NCI-H2196 treated with DMSO at 0.1 percent for 48 hours (cell line): ENCODE measurements around the gene EVC2.
"Not testable (repeated sequence)": the region's sequence is repeated elsewhere in the genome, so short reads cannot be mapped to it uniquely, and the experiment has no call there.

ENCODE experiments used
- DNase-seq: peaks from one replicate; lab custom pipeline; 2025; ENCODE audit not compliant: unreplicated experiment; lab: John Stamatoyannopoulos, UW

The EVC2 gene

GRCh38 chr4:5742968-5743367, 34.6 kb upstream of the EVC2 start:
- no peak for DNase-seq

- no peak for DNase-seq
Measured at GRCh38 chr4:5742388-5742787, 34.0 kb upstream of the EVC2 start.

GRCh38 chr4:5738061-5738460, 29.7 kb upstream of the EVC2 start:
- no peak for DNase-seq

GRCh38 chr4:5735463-5735862, 27.1 kb upstream of the EVC2 start:
- no peak for DNase-seq

DNA sequence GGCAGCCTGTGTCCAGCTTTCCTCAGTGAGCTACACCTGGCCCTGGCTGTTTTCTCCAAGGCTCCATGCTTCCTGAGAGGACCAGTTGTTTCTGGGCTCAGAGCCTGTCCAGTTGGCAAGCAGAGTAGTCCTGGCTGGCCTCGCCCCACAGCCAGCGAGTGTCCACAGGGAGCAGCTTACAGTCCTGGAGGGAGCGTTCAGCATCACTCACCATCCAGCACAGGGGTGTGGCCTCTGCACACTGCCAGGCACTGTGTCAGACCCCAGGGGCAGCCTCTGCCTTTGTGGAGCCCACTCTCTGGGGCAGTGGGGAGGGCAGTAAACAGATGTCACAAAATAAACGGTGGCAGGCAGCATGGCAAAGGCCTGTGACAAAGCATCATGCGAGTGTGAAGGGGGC, 26.5 kb upstream of the EVC2 start:
- no peak for DNase-seq

DNA sequence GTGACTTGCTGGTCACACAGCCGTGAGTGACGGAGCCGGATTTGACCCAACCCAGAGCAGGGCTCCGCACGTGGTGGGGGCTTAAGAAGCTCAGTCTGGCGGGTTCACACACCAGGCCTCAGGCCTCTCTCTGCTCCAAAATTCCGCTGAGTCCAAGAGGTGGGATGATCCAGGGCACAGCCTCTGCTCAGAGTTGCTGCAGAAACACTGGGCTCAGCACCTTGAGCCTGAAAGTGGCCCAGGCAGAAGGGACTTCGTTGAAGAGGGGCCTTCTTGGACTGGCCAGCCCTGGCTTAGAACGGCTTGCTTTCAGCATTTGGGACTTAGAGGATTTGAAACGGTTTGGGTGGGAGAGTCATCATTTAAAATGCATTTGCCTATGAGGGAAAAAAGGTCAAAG, 23.8 kb upstream of the EVC2 start:
- no peak for DNase-seq

DNA sequence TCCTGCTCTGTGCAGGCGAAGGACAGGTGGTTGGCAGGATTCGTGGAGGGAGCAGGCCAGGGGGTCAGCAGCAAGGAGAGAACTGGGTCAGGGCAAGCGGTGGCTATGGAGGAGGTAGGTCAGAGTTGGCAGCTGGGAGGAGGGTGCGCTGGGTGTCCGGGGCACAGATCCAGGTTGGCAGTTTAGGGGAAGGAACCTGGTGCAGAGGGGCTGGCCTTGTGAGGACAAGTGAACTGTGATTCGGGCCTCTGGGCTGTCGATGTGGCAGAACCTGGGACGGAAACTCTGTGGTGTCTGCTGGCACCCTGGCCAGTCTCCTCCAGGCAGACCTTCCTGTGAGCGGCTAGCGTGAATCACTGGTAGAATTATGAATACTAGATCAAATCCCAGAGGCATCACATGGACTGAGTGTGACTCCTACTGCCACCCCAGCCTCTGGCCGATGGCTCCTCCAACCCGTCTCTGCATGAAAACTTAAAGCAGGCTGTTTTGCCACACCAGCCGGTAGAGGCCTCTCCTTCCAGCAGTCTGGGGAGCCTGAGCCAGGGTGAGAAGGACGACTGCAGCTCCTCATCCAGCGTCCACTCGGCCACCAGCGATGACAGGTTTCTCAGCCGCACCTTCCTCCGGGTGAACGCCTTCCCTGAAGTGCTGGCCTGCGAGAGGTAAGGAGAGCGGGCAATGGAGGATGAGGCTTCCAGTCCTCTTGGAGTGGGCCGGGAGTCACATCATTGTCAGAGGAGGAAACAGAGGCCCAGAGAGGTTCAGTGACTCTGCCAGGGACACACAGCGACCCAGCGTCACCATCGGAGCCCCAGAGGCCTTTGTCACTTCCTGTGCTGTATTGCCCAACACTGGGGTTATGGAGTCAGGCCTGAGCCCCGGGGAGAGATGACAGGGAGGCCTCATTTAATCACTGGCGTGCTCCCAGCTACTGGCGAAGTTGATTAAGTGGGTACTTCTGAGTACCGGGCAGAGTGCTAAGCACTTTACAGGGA, 22.9 kb upstream of the EVC2 start:
- DNase-seq, result no peak

DNA sequence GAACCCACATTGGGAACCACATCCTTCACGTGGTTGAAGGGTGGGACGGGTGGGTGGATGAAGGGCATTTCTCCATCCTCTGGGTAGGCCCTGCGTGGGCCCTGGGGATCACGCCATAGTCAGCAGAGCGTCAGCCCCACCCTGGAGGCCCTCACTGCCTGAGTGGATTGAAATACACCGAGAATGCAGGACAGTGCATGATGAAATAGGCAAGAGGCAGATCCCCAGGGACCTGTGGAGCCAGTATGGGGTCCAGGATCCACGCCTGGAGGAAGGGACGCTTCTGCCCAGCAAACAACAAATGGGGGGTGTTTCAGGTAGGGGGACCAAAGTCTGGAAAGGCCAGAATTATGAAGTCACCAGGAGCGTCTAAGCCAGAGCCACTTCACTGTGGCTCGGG, 22.1 kb upstream of the EVC2 start:
- no peak for DNase-seq

DNA sequence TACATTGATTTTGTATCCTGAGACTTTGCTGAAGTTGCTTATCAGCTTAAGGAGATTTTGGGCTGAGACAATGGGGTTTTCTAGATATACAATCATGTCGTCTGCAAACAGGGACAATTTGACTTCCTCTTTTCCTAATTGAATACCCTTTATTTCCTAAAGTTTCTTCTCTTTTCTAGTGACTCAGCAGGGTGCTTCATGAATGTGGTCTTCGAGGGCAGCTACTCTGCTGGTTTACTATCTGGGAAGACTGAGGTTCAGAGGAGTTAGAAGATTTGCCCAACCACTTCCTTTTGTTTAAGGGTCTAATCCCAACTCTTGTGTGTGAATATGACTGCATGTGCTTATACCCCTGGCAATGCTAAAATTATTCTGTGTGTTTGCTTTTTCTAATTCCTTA, 20.1 kb upstream of the EVC2 start:
- DNase-seq, result not testable (repeated sequence)

- no peak for DNase-seq
Measured at GRCh38 chr4:5724377-5724776, 16.0 kb upstream of the EVC2 start.

DNA sequence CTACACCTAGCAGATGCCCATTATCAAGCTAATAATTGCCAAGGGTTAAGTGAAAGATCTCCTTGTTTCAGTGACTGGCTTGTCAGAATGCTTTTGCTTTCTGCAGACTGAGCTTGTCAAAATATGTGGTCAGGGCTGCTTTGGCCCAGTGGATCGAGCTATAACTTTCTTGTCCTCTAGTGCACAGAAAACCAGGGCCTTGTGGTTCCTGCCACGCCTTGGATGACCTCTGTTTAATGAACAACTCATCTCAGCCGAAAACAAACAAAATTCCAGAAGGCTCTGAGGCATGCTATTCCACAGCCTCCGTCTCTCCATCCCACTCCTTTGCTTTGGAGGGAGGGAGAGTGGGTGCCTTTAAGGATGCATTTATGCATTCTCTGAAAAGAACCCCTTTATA, 14.0 kb upstream of the EVC2 start:
- DNase-seq, result no peak

- no peak for DNase-seq
Measured at GRCh38 chr4:5721923-5722322, 13.6 kb upstream of the EVC2 start.

GRCh38 chr4:5720980-5721379, 12.6 kb upstream of the EVC2 start:
- no peak for DNase-seq

DNA sequence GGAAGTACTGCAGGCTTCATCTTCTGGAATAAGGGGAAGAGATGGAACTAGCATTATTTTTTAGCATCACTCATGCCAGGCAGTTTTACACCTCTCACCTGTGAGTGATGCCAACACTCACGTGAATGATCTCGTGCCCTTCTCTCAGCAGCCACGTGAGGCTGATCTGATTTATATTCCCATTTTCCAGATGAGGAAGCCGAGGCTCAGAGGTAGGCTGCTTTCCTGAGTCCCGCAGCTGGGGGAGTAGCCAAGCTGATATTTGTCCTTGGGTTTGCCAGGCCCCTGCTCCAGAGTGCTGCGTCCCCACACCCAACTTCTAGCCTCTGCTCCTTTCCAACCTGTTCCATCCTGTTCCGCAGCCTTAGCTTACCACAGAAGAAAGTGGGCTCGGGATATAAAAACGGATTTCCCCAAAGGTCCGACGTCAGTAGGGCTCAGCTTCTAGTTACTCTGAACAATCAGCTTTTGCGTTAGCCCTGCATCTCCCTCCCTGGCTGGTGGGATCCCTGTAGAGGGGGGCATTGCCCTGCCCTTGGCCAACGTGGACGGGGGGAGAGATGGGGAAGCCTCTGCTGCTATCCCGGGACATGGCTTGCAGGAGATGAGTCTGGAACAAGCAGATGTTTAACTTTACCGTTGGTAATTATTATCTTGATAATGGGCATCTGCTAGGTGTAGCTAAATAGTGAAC, 11.9 kb upstream of the EVC2 start:
- no peak for DNase-seq

GRCh38 chr4:5719350-5720055, 11.1 kb upstream of the EVC2 start:
- no peak for DNase-seq

DNA sequence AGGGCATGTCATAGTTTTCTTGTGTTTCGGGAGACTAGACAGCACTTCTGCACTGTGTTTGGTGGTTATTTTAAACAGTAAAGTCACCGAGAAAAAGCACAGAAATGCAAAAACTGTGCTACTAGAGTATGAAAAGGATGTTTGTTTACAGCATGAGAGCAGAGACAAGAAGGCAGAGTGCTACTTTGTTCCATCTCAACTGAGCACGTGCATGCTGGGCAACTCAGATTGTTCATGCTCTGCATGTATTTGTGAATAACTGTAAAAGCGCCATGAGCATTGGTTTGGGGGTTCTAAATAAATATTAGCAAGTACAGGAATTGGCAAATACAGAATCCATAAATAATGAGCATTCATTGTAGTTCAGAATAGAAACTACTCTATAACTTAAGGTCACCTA, 10.1 kb upstream of the EVC2 start:
- no peak for DNase-seq

GRCh38 chr4:5717449-5718158, 9.2 kb upstream of the EVC2 start:
- no peak for DNase-seq

- no peak for DNase-seq
Measured at GRCh38 chr4:5716391-5716790, 8.0 kb upstream of the EVC2 start.

DNA sequence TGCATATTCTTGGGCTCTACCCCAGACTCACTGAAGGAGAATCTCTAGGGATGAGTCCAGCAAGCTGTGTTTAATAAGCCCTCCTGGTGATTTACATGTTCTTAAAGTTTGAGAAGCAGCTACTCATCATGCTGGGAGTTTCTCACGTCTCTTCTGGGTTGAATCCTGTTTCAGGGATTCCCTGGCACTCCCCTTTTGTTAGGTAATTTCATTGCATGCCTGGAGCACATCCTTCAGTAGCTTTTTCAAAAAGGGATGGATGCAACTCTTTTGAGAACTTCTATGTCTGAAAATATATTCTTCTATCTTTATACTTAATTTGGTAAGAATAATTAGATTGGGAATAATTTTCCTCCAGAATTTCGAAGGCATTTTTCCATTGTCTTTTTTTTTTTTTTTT, 7.0 kb upstream of the EVC2 start:
- DNase-seq, result no peak

DNA sequence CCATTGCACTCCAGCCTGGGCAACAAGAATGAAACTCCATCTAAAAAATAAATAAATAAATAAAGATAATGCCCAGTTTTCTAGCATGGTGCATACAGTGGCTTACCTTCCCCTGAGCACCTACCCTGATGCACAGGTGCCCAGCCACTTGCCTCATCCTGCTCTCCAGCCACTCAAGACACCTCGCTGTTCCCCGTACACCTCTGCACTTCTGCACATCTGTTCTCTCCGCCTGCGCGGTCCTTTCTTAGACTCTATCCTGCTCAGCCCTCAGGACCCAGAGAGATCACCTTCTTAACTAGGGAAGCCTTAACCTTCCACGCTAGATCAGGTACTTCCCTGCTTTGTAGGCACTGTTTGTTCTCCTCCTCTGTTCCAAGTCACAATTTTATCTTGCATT, 5.5 kb upstream of the EVC2 start:
- DNase-seq, result no peak

GRCh38 chr4:5712931-5713330, 4.6 kb upstream of the EVC2 start:
- no peak for DNase-seq
